Osteoblast (primary cell): ENCODE data around the gene LINC00237. TPM values are rescaled to one million over a fixed set of nuclear protein-coding genes. Genes with fewer than 3 reads are reported as not detected.
A peak's percentile ranks its signal among the peaks of the same experiment; 100 is the strongest.

ENCODE experiments used
- DNase-seq: peaks from one replicate; pipeline ENCODE4 v3.0.0; 2011; ENCODE audit warnings: low spot score, mixed read lengths; ENCODE audit not compliant: insufficient read length; ENCODE audit errors: missing footprints
- H2AFZ ChIP-seq: 2 replicates; pipeline ENCODE4 v1.6.0; 2011; ENCODE audit warnings: mild to moderate bottlenecking, low read length
- H3K27ac ChIP-seq: 2 replicates; pipeline ENCODE4 v1.5.1; 2011; ENCODE audit warnings: mild to moderate bottlenecking, low read depth, low read length, moderate library complexity
- H3K27me3 ChIP-seq: 2 replicates; pipeline ENCODE4 v1.6.0; 2012; ENCODE audit warnings: mild to moderate bottlenecking, control low read depth, inconsistent platforms, low read length, moderate library complexity; ENCODE audit not compliant: insufficient read depth
- H3K36me3 ChIP-seq: 2 replicates; pipeline ENCODE4 v1.5.1; 2011; ENCODE audit warnings: mild to moderate bottlenecking, low read length, control low read depth, moderate library complexity; ENCODE audit not compliant: insufficient read depth
- H3K4me1 ChIP-seq: 2 replicates; pipeline ENCODE4 v1.5.1; 2011; ENCODE audit warnings: mild to moderate bottlenecking, low read length, control low read depth, moderate library complexity; ENCODE audit not compliant: insufficient read depth
- H3K4me2 ChIP-seq: 2 replicates; pipeline ENCODE4 v1.6.0; 2011; ENCODE audit warnings: mild to moderate bottlenecking, low read length; ENCODE audit not compliant: insufficient read depth
- H3K4me3 ChIP-seq: fragments of 200-600 bp; sonication (generic); 3 replicates; pipeline ENCODE4 v1.5.1; 2012; ENCODE audit warnings: mild to moderate bottlenecking, low read length, inconsistent platforms; ENCODE audit not compliant: insufficient read depth
- H3K79me2 ChIP-seq: 2 replicates; pipeline ENCODE4 v1.6.0; 2012; ENCODE audit warnings: mild to moderate bottlenecking, low read length, control low read depth, inconsistent platforms; ENCODE audit not compliant: insufficient read depth
- H3K9me3 ChIP-seq: 2 replicates; pipeline ENCODE4 v1.5.1; 2011; ENCODE audit warnings: low read depth, low read length, control low read depth
- H4K20me1 ChIP-seq: 2 replicates; pipeline ENCODE4 v1.6.0; 2012; ENCODE audit warnings: mild to moderate bottlenecking, low read length, control low read depth; ENCODE audit not compliant: insufficient read depth
- total RNA-seq: library from RNA; depleted of rRNA; stranded (reverse); fragments of >200 nt; gene quantifications from 2 replicates; pipeline ENCODE4 v1.2.3, GENCODE V29; 2012
- TF ChIP-seq, protein P1 (sequence below): IDR thresholded peaks from 2 replicates; pipeline ENCODE4 v1.5.1; 2011; ENCODE audit warnings: mild to moderate bottlenecking, low read depth, low read length, moderate library complexity; ENCODE audit errors: extremely low read depth

The LINC00237 gene
- total RNA-seq, 1 donor: not detected

GRCh38 chr20:21101932-21102575 lies 4.1 kb downstream of the LINC00237 start:
- peak; percentile 56 for DNase-seq
- Histone ChIP-seq H4K20me1 (no peaks in the 10 kb centered on the region), H3K27me3 (peaks cover 90% of the 10 kb centered on the region), H3K4me3 (no peak overlapping the region), H3K79me2 (no peaks in the 10 kb centered on the region), H3K4me1 (peaks cover 4% of the 10 kb centered on the region), H3K27ac (no peak overlapping the region), H2AFZ (peak overlapping the region; percentile 22), H3K36me3 (no peaks in the 10 kb centered on the region), H3K9me3 (no peaks in the 10 kb centered on the region), H3K4me2 (no peak overlapping the region)
- TF ChIP-seq, protein P1, sequence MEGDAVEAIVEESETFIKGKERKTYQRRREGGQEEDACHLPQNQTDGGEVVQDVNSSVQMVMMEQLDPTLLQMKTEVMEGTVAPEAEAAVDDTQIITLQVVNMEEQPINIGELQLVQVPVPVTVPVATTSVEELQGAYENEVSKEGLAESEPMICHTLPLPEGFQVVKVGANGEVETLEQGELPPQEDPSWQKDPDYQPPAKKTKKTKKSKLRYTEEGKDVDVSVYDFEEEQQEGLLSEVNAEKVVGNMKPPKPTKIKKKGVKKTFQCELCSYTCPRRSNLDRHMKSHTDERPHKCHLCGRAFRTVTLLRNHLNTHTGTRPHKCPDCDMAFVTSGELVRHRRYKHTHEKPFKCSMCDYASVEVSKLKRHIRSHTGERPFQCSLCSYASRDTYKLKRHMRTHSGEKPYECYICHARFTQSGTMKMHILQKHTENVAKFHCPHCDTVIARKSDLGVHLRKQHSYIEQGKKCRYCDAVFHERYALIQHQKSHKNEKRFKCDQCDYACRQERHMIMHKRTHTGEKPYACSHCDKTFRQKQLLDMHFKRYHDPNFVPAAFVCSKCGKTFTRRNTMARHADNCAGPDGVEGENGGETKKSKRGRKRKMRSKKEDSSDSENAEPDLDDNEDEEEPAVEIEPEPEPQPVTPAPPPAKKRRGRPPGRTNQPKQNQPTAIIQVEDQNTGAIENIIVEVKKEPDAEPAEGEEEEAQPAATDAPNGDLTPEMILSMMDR: no peak

- H3K36me3 ChIP-seq: no peaks in the 10 kb centered on the region
Measured at GRCh38 chr20:21101453-21101931, 4.7 kb downstream of the LINC00237 start.

GRCh38 chr20:21100578-21101452 lies 5.3 kb downstream of the LINC00237 start:
- Histone ChIP-seq H3K79me2 (no peaks in the 10 kb centered on the region), H3K4me3 (no peak overlapping the region), H4K20me1 (no peaks in the 10 kb centered on the region), H3K4me1 (peaks cover 4% of the 10 kb centered on the region), H3K36me3 (no peaks in the 10 kb centered on the region), H3K27ac (no peak overlapping the region), H3K9me3 (no peaks in the 10 kb centered on the region), H3K27me3 (peaks cover 78% of the 10 kb centered on the region), H3K4me2 (peak overlapping the region; percentile 60), H2AFZ (peak overlapping the region; percentile 10)
- TF ChIP-seq, protein P1: no peak
- peak; percentile 60 for DNase-seq

More at GRCh38 chr20:21101453-21101931, 4.7 kb downstream of the LINC00237 start:
- no peaks in the 10 kb centered on the region for H3K79me2 ChIP-seq
- TF ChIP-seq, protein P1: no peak
- no peaks in the 10 kb centered on the region for H4K20me1 ChIP-seq
- H3K4me1 ChIP-seq: peaks cover 4% of the 10 kb centered on the region
- H3K4me3 ChIP-seq: no peak overlapping the region
- no peak overlapping the region for H2AFZ ChIP-seq
- peak; percentile 75 for DNase-seq
- H3K27ac ChIP-seq: no peak overlapping the region
- H3K27me3 ChIP-seq: peaks cover 85% of the 10 kb centered on the region
- H3K4me2 ChIP-seq: no peak overlapping the region
- no peaks in the 10 kb centered on the region for H3K9me3 ChIP-seq
